GM12872 (cell line): ENCODE results near the gene WDR46.

Experiments used
- CTCF ChIP-seq: IDR thresholded peaks from 3 replicates; pipeline ENCODE4 v1.5.1; 2011; ENCODE audit warnings: low read depth, mild to moderate bottlenecking, low read length, moderate library complexity; ENCODE audit not compliant: insufficient read depth

Gene WDR46

DNA sequence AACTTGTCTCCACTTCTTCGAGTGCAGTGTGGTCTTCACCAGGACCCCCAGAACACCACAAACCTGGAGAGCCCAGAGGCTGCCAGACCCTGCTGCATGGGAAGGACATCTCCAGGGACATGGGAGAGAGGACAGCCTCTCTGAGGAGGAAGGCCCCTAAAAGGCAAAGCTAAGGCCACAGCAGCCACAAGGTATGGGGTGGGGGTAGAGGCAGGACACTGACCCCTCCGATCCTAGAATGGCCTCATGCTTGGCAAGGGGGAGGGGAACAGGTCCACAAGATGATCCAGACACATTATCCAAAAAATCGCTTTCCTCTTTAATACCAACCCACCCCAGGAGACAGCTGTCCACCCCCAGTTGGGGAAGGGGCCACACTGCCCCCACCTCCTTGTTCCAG is 10.2 kb downstream of the WDR46 start:
- no peak for TF ChIP-seq CTCF

DNA sequence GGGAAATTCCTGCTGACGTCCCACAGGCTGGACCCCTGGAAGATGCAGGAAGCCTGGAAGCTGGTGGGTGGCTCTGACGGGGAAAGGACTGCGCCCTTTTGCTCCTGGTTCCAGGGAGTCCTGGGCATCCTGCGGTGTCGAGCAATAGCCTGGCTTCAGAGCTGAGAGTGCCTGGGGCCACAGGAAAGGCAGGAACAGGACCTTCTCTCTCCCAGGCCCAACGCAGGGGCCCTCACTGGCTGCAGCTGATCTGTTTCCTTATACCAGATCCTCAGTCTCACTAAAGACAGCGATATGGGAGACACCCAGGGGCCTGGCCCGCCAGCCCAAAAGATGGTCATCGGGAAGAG is 10.7 kb downstream of the WDR46 start:
- no peak for TF ChIP-seq CTCF

DNA sequence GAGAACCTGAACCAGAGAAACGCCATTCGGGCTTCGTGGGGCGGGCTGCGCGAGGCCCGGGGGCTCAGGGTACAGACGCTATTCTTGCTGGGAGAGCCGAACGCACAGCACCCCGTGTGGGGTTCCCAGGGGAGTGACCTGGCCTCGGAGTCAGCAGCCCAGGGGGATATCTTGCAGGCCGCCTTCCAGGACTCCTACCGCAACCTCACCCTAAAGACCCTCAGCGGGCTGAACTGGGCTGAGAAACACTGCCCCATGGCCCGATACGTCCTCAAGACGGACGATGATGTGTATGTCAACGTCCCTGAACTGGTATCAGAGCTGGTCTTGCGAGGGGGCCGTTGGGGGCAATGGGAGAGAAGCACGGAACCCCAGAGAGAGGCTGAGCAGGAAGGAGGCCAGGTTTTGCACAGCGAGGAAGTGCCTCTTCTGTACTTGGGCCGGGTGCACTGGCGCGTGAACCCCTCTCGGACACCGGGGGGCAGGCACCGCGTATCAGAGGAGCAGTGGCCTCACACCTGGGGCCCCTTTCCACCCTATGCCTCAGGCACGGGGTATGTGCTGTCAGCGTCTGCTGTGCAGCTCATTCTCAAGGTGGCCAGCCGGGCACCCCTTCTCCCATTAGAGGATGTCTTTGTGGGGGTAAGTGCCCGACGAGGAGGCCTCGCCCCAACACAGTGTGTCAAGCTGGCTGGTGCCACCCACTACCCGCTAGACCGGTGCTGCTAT is 11.2 kb downstream of the WDR46 start:
- TF ChIP-seq CTCF = no peak

DNA sequence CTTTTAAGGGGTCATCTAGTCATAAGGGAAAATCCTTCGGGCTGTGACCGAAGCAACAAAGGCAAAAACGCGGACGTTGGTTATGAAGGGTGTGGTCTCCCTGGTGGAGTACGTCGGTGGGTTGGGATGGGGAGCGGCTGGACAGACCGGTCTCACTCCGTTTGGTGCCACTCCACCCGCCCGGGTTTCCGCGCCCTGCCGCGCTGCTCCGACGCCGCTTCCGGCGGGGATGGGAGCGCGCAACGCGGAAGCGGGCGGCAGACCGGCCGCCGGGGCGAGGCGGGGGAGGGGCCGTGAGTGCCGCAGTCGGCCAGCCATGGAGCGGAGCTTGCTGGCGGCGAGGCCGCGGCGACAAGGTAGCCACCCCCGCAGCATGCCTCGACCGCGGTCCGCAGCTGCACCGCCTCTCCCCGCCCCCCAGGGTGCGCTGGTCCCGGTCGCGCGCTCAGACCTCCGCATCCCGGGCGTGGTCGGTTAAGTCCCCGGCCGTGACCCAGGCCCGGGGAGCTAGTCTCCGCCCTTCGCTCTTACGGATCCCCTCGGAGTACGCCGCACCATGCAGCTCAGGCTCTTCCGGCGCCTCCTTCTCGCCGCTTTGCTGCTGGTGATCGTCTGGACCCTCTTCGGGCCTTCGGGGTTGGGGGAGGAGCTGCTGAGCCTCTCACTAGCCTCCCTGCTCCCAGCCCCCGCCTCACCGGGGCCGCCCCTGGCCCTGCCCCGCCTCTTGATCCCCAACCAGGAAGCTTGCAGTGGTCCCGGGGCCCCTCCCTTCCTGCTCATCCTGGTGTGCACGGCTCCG is 12.0 kb downstream of the WDR46 start, which contains the start of gene B3GALT4:
B3GALT4 (plus strand) TSS at position 260 of the 799 bp plus-strand sequence; CDS start at position 557, 297 bp downstream.
- peak; percentile 56; the same call in 2 of the 3 replicates for TF ChIP-seq CTCF

DNA sequence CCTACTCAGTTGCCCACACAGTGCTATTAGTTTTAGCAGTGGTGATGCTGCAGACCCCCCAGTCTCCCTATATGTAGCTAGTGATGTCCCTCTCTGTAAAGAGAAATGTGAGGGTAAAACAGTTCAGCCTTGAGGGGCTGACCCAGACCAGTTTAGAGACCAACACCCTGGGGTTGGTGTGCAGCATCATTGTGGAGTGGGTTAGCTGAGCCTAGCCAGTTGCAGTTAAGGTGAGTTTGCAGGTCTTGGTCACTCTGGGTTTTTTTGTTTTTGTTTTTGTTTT is 12.5 kb downstream of the WDR46 start:
- no peak for TF ChIP-seq CTCF

DNA sequence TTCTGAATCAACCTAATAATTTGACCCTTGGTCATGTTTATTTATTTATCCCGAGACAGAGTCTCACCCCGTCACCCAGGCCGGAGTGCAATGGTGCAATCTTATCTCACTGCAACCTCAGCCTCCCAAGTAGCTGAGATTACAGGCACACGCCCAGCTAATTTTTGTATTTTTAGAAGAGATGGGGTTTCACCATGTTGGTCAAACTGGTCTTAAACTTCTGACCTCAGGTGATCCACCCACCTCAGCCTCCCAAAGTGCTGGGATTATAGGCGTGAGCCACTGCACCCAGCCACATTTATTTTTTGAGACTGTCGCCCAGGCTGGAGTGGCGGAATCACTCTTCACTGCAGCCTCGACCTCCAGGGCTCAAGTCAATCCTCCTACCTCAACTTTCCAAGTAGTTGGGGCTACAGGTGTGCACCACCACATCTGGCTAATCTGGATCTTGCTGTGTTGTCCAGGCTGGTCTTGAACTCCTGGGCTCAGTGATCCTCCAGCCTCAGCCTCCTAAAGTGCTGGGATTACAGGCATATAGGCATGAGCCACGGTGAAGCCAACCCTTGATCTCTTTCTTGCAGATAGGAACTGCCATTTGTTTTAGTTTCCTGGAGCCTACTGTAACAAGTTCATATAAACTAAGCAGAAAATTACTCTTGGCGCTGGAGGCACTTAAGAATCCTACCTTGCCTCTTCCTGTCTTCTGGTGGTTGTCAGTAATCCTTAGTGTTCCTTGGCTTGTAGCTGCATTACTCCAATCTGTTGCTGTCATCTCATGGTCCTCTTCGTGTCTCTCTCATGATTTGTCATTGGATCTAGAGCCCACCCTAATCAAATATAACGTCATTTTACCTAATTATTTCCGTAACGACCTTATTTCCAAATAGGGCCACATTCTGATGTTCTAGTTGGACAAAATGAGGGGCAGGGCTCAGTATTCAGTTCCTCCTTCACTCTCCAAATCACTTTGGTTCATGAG is 14.8 kb downstream of the WDR46 start:
- no peak for TF ChIP-seq CTCF
